CD14-positive monocyte (primary cell): Measurements from ENCODE around the gene CACNG6. TPM values are rescaled to one million over a fixed set of nuclear protein-coding genes. Genes with fewer than 3 reads are reported as not detected.

Source experiments
- DNase-seq, 3 donors: peaks; one replicate each; pipeline ENCODE4 v3.0.0-alpha.2; 2011 to 2022
- H2AFZ ChIP-seq: 2 replicates; pipeline ENCODE4 v1.6.0; 2012; ENCODE audit warnings: mild to moderate bottlenecking, low read depth, low read length, inconsistent platforms; ENCODE audit not compliant: insufficient read depth, poor library complexity, severe bottlenecking
- H3K27ac ChIP-seq, 2 donors: 1 replicate in 1 of 2; 2 replicates in 1 of 2; pipeline ENCODE4 v1.5.1; 2012 to 2013; ENCODE audit warnings: low read length in 2 of 2, control low read depth in 1 of 2, inconsistent platforms in 1 of 2, low read depth in 1 of 2, mild to moderate bottlenecking in 1 of 2
- H3K27me3 ChIP-seq, 2 donors: one replicate each; pipeline versions ENCODE4 v1.6.0 to v1.6.1; 2011 to 2013; ENCODE audit warnings: low read length in 2 of 2; ENCODE audit not compliant: control insufficient read depth in 2 of 2, insufficient read depth in 2 of 2
- H3K36me3 ChIP-seq, 2 donors: replicated peaks in 1 of 2; 1 replicate in 1 of 2; 2 replicates in 1 of 2; pipeline versions ENCODE4 v1.5.1 to v1.6.1; 2012 to 2013; ENCODE audit warnings: low read length in 2 of 2, control low read depth in 1 of 2, inconsistent platforms in 1 of 2, mild to moderate bottlenecking in 1 of 2; ENCODE audit not compliant: insufficient read depth in 2 of 2, control insufficient read depth in 1 of 2
- H3K4me1 ChIP-seq, 2 donors: 1 replicate in 1 of 2; 2 replicates in 1 of 2; pipeline versions ENCODE4 v1.5.1 to v1.6.1; 2012 to 2013; ENCODE audit warnings: low read length in 2 of 2, control low read depth in 1 of 2, inconsistent platforms in 1 of 2, mild to moderate bottlenecking in 1 of 2, moderate library complexity in 1 of 2; ENCODE audit not compliant: insufficient read depth in 2 of 2, control insufficient read depth in 1 of 2
- H3K4me2 ChIP-seq: replicated peaks from 2 replicates; pipeline ENCODE3; 2012; ENCODE audit warnings: low read length, moderate library complexity, mild to moderate bottlenecking; ENCODE audit not compliant: poor library complexity, severe bottlenecking; ENCODE audit errors: extremely low read depth
- H3K4me3 ChIP-seq, 3 experiments: fragments of 200-600 bp in 1 of 3; sonication (generic) in 1 of 3; replicated peaks in 1 of 3; 1 replicate in 2 of 3; 2 replicates in 1 of 3; pipeline ENCODE4 v1.5.1; 2011 to 2013; ENCODE audit warnings: low read length in 3 of 3, mild to moderate bottlenecking in 3 of 3, control low read depth in 2 of 3, low read depth in 2 of 3, inconsistent platforms in 1 of 3, moderate library complexity in 1 of 3
- H3K79me2 ChIP-seq: 2 replicates; pipeline ENCODE4 v1.6.0; 2012; ENCODE audit warnings: mild to moderate bottlenecking, control low read depth, inconsistent platforms, low read length, moderate library complexity; ENCODE audit not compliant: insufficient read depth
- H3K9ac ChIP-seq: 2 replicates; pipeline ENCODE4 v1.6.0; 2017; ENCODE audit warnings: low read length, mild to moderate bottlenecking; ENCODE audit not compliant: insufficient read depth, poor library complexity, severe bottlenecking
- H3K9me3 ChIP-seq, 2 donors: replicated peaks in 1 of 2; 1 replicate in 1 of 2; 2 replicates in 1 of 2; pipeline versions ENCODE4 v1.5.1 to v1.6.1; 2012 to 2013; ENCODE audit warnings: low read length in 2 of 2, control low read depth in 1 of 2; ENCODE audit not compliant: control insufficient read depth in 1 of 2, insufficient read depth in 1 of 2
- H4K20me1 ChIP-seq: 2 replicates; pipeline ENCODE4 v1.6.0; 2012; ENCODE audit warnings: mild to moderate bottlenecking, low read length, control low read depth, moderate library complexity; ENCODE audit not compliant: insufficient read depth
- H3K27ac Mint-ChIP-seq, 7 donors: one replicate each; pipeline ENCODE4 v1.8.0; 2020; ENCODE audit warnings: mild to moderate bottlenecking in 7 of 7, mixed read lengths in 7 of 7, moderate library complexity in 6 of 7, inconsistent platforms in 2 of 7
- H3K27me3 Mint-ChIP-seq, 3 donors: one replicate each; pipeline ENCODE4 v1.8.0; 2021 to 2022; ENCODE audit warnings: low read depth in 3 of 3, mild to moderate bottlenecking in 3 of 3, mixed read lengths in 3 of 3, moderate library complexity in 3 of 3, inconsistent platforms in 1 of 3
- H3K36me3 Mint-ChIP-seq, 2 donors: one replicate each; pipeline ENCODE4 v1.8.0; 2020; ENCODE audit warnings: mixed read lengths in 2 of 2, inconsistent platforms in 1 of 2, mild to moderate bottlenecking in 1 of 2
- H3K4me1 Mint-ChIP-seq: one replicate; pipeline ENCODE4 v1.8.0; 2020; ENCODE audit warnings: mild to moderate bottlenecking, mixed read lengths
- H3K4me3 Mint-ChIP-seq, 2 donors: one replicate each; pipeline ENCODE4 v1.8.0; 2020; ENCODE audit warnings: mild to moderate bottlenecking in 2 of 2, mixed read lengths in 2 of 2, moderate library complexity in 1 of 2
- H3K9me3 Mint-ChIP-seq, 7 donors: one replicate each; pipeline ENCODE4 v1.8.0; 2020 to 2022; ENCODE audit warnings: mixed read lengths in 7 of 7, mild to moderate bottlenecking in 6 of 7, moderate library complexity in 6 of 7, inconsistent platforms in 2 of 7
- WGBS: methylation state at CpG from one replicate; pipeline ENCODE4 v1.1.5; 2013; ENCODE audit warnings: missing lambda C conversion rate; ENCODE audit not compliant: insufficient coverage; 5-methylcytosine and 5-hydroxymethylcytosine counted together
- intact Hi-C, 2 donors: fragments of 100-400 bp; cut with micrococcal nuclease; formaldehyde crosslinking; loops; one replicate each; pipeline versions ENCODE4 v1.15.0 to v1.15.1; 2023
- polyA plus RNA-seq, 3 donors: library from polyadenylated mRNA; depleted of rRNA in 1 of 3; unstranded in 2 of 3; stranded (reverse) in 1 of 3; fragments of 300-500 nt in 2 of 3; fragments of >200 nt in 1 of 3; fragmentation: Illumina TruSeq in 2 of 3; gene quantifications; 1 replicate in 2 of 3; 2 replicates in 1 of 3; pipeline ENCODE4 v1.2.3, GENCODE V29; 2012 to 2021
- TF ChIP-seq, protein P1 (sequence below): fragments of 200-600 bp; IDR thresholded peaks from one replicate; pipeline ENCODE4 v1.8.0; 2022; ENCODE audit warnings: antibody characterized with exemption, mild to moderate bottlenecking

Gene CACNG6
- polyA plus RNA-seq, 3 donors = 0.08 to 0.18 TPM; not detected in 1

DNA sequence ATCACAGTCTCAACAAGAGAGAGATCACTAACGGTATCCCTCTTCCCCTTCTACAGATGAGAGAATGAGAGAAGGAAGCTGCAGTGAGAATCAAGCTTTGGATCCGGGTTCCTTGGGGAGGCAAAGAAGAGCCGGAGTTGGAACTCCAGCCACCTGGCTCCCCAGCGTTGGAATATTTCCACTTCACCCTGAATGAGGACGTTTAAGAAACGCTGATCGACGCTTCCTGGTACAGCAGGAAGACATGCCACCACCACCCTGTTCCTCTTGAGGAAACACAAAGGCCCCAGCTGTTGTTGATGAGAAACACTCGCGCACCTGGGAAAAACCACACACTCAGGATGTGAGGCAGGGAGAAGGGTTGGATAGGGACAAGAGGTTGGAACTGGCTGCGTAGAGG lies 40.0 kb upstream of the CACNG6 start:
- intact Hi-C loops = no loop called here

DNA sequence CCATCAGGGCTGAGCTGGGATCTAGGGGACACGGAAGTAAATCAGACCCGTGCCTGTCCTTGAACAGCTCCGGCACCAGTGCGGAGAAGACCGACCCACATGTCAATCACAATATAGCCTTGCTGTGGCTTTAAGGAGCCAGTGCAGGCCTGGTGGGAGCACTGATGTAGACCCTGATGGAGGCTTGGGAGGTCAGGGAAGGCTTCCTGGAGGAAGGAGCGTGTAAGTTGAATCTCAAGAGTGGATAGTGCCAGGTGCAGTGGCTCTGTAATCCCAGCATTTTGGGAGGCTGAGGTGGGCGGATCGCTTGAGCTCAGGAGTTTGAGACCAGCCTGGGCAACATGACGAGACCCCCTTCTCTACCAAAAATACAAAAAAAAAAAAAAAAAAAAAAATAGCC lies 39.5 kb upstream of the CACNG6 start:
- Histone ChIP-seq H3K9ac (no peak overlapping the region), H3K79me2 (no peaks in the 10 kb centered on the region), H3K4me1 (no peaks in the 10 kb centered on the region), H2AFZ (no peak overlapping the region), H4K20me1 (no peaks in the 10 kb centered on the region), H3K4me2 (no peak overlapping the region), H3K4me3 (no peak overlapping the region), H3K36me3 (no peaks in the 10 kb centered on the region), H3K27ac (no peak overlapping the region), H3K27me3 (peaks cover 8 to 31% of the 10 kb centered on the region in 2 donors), H3K9me3 (no peaks in the 10 kb centered on the region)
- H3K4me3 Mint-ChIP-seq = no peak overlapping the region
- no peak overlapping the region for H3K27ac Mint-ChIP-seq
- H3K4me1 Mint-ChIP-seq = peaks cover 5% of the 10 kb centered on the region
- peaks cover 0 to 7% (median 2%) of the 10 kb centered on the region in 7 donors for H3K9me3 Mint-ChIP-seq
- intact Hi-C loops = no loop called here
- WGBS = 100% methylated on average over 1 of the region's 9 CpGs
- H3K27me3 Mint-ChIP-seq = peaks cover 33 to 58% (median 49%) of the 10 kb centered on the region in 3 donors
- H3K36me3 Mint-ChIP-seq = no peaks in the 10 kb centered on the region
- DNase-seq = no peak
- TF ChIP-seq, protein P1, sequence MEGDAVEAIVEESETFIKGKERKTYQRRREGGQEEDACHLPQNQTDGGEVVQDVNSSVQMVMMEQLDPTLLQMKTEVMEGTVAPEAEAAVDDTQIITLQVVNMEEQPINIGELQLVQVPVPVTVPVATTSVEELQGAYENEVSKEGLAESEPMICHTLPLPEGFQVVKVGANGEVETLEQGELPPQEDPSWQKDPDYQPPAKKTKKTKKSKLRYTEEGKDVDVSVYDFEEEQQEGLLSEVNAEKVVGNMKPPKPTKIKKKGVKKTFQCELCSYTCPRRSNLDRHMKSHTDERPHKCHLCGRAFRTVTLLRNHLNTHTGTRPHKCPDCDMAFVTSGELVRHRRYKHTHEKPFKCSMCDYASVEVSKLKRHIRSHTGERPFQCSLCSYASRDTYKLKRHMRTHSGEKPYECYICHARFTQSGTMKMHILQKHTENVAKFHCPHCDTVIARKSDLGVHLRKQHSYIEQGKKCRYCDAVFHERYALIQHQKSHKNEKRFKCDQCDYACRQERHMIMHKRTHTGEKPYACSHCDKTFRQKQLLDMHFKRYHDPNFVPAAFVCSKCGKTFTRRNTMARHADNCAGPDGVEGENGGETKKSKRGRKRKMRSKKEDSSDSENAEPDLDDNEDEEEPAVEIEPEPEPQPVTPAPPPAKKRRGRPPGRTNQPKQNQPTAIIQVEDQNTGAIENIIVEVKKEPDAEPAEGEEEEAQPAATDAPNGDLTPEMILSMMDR = no peak

More for the DNA sequence above, 40.0 kb upstream of the CACNG6 start:
- H3K36me3 ChIP-seq = no peaks in the 10 kb centered on the region
- H3K79me2 ChIP-seq = no peaks in the 10 kb centered on the region
- H3K4me1 ChIP-seq = no peaks in the 10 kb centered on the region
- TF ChIP-seq, protein P1 = no peak
- Mint-ChIP-seq H3K27ac (no peak overlapping the region), H3K9me3 (peaks cover 0 to 7% (median 2%) of the 10 kb centered on the region in 7 donors), H3K36me3 (no peaks in the 10 kb centered on the region), H3K4me3 (no peak overlapping the region), H3K4me1 (peaks cover 5% of the 10 kb centered on the region), H3K27me3 (peaks cover 29 to 54% (median 48%) of the 10 kb centered on the region in 3 donors)
- H3K4me2 ChIP-seq = no peak overlapping the region
- DNase-seq = no peak
- H2AFZ ChIP-seq = no peak overlapping the region
- H3K9me3 ChIP-seq = no peaks in the 10 kb centered on the region
- WGBS = 10% methylated on average over 3 of the region's 11 CpGs
- H4K20me1 ChIP-seq = no peaks in the 10 kb centered on the region
- H3K9ac ChIP-seq = no peak overlapping the region
- H3K27me3 ChIP-seq = peaks cover 5 to 26% of the 10 kb centered on the region in 2 donors
- H3K27ac ChIP-seq = no peak overlapping the region
- no peak overlapping the region for H3K4me3 ChIP-seq
